HEK293 (cell line): ENCODE measurements around the gene MRPL47.

Experiments used
- BCL11A ChIP-seq: fragments of 450-650 bp; formaldehyde crosslinking; IDR thresholded peaks from 2 replicates; pipeline ENCODE4 v1.5.1; 2016; ENCODE audit warnings: low read depth, missing biosample characterization, missing genetic modification characterization
- RBAK ChIP-seq: fragments of 450-650 bp; formaldehyde crosslinking; IDR thresholded peaks from 2 replicates; pipeline ENCODE4 v1.5.1; 2016; ENCODE audit warnings: missing biosample characterization, missing genetic modification characterization
- SALL2 ChIP-seq: fragments of 450-650 bp; formaldehyde crosslinking; IDR thresholded peaks from 2 replicates; pipeline ENCODE4 v1.5.0; 2017; ENCODE audit warnings: missing biosample characterization, mild to moderate bottlenecking, missing genetic modification characterization, borderline replicate concordance
- ZNF10 ChIP-seq: fragments of 450-650 bp; formaldehyde crosslinking; IDR thresholded peaks from 2 replicates; pipeline ENCODE4 v1.5.1; 2017; ENCODE audit warnings: missing biosample characterization, missing genetic modification characterization
- ZNF138 ChIP-seq: fragments of 450-650 bp; formaldehyde crosslinking; IDR thresholded peaks from 2 replicates; pipeline ENCODE4 v1.5.1; 2016; ENCODE audit warnings: missing biosample characterization, missing genetic modification characterization, borderline replicate concordance
- ZNF280D ChIP-seq: fragments of 450-650 bp; formaldehyde crosslinking; IDR thresholded peaks from 2 replicates; pipeline ENCODE4 v1.5.1; 2016; ENCODE audit warnings: missing biosample characterization, missing genetic modification characterization
- ZNF510 ChIP-seq: fragments of 450-650 bp; formaldehyde crosslinking; IDR thresholded peaks from 2 replicates; pipeline ENCODE4 v1.5.1; 2018; ENCODE audit warnings: mild to moderate bottlenecking, missing genetic modification characterization, missing biosample characterization; ENCODE audit not compliant: insufficient replicate concordance
- ZNF626 ChIP-seq: fragments of 450-650 bp; sonication (Bioruptor Pico); formaldehyde crosslinking; IDR thresholded peaks from 2 replicates; pipeline ENCODE4 v1.5.1; 2018; ENCODE audit warnings: missing biosample characterization, missing genetic modification characterization, inconsistent platforms
- ZNF660 ChIP-seq: fragments of 450-650 bp; IDR thresholded peaks from 2 replicates; pipeline ENCODE4 v1.5.1; 2018; ENCODE audit warnings: missing biosample characterization, mild to moderate bottlenecking, missing genetic modification characterization
- ZNF677 ChIP-seq: fragments of 450-650 bp; IDR thresholded peaks from 2 replicates; pipeline ENCODE4 v1.5.0; 2018; ENCODE audit warnings: missing biosample characterization, mild to moderate bottlenecking, missing genetic modification characterization, moderate library complexity
- TF ChIP-seq, protein P1 (sequence below): fragments of 450-650 bp; formaldehyde crosslinking; IDR thresholded peaks from 2 replicates; pipeline ENCODE4 v1.5.1; 2016; ENCODE audit warnings: missing biosample characterization, missing genetic modification characterization
- TF ChIP-seq, protein P2 (sequence below): fragments of 450-650 bp; formaldehyde crosslinking; IDR thresholded peaks from 2 replicates; pipeline ENCODE4 v1.5.1; 2016; ENCODE audit warnings: missing biosample characterization, missing genetic modification characterization

- TF ChIP-seq ZNF510 (tag by site-specific recombination) (no peak), ZNF10 (tag by site-specific recombination) (no peak), ZNF626 (no peak), ZNF677 (tag by site-specific recombination) (no peak), ZNF660 (no peak), ZNF280D (tag by site-specific recombination) (no peak), BCL11A (tag by site-specific recombination) (no peak), RBAK (no peak), SALL2 (tag by site-specific recombination) (no peak), ZNF138 (tag by site-specific recombination) (no peak)
- TF ChIP-seq, protein P1, sequence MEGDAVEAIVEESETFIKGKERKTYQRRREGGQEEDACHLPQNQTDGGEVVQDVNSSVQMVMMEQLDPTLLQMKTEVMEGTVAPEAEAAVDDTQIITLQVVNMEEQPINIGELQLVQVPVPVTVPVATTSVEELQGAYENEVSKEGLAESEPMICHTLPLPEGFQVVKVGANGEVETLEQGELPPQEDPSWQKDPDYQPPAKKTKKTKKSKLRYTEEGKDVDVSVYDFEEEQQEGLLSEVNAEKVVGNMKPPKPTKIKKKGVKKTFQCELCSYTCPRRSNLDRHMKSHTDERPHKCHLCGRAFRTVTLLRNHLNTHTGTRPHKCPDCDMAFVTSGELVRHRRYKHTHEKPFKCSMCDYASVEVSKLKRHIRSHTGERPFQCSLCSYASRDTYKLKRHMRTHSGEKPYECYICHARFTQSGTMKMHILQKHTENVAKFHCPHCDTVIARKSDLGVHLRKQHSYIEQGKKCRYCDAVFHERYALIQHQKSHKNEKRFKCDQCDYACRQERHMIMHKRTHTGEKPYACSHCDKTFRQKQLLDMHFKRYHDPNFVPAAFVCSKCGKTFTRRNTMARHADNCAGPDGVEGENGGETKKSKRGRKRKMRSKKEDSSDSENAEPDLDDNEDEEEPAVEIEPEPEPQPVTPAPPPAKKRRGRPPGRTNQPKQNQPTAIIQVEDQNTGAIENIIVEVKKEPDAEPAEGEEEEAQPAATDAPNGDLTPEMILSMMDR (tag by site-specific recombination): no peak
- TF ChIP-seq, protein P2, sequence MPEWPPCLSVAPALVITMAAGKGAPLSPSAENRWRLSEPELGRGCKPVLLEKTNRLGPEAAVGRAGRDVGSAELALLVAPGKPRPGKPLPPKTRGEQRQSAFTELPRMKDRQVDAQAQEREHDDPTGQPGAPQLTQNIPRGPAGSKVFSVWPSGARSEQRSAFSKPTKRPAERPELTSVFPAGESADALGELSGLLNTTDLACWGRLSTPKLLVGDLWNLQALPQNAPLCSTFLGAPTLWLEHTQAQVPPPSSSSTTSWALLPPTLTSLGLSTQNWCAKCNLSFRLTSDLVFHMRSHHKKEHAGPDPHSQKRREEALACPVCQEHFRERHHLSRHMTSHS (tag by site-specific recombination): no peak
Measured at GRCh38 chr3:179603831-179604230, 607 bp downstream of the MRPL47 start.
